ENCODE measurements around the gene MDP1. TPM values are rescaled to one million over a fixed set of nuclear protein-coding genes. Genes with fewer than 3 reads are reported as not detected.

The MDP1 gene
- total RNA-seq, 6 experiments from 2014 or later = 9.8 to 14.4 (median 12.3) TPM

DNA sequence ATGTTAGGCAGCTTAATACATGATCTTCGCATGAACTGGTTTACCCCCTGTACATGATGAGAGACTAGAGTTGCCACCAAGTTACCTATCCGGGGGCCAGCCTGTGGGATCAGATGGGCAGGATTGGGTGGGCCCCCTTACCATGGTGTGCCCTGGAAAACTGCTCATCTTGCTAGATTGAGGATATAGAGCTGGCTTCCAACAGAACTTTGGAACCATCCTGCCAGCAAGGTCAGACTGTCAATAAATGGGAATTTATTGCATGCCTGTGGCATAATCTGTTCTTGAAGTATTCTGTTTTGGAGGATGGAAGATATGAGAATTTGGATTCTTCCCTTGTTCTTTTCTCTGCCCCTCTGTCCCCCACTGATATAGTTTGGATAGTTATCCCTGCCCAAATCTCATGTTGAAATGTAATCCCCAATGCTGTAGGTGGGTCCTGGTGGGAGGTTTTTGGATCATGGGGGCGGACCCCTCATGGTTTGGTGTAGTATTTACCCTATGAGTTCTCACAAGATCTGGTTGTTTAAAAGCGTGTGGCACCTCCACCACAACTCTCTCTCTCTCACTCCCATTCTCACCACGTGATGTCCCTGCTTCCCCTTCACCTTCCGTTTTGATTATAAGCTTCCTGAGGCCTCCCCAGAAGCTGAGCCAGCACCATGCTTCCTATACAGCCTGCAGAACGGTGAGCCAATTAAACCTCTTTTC is 16.9 kb downstream of the MDP1 start:
- no peak for DNase-seq
- H3K27ac Mint-ChIP-seq = peak overlapping the region; percentile 35
- H3K4me1 Mint-ChIP-seq (ENCODE audit: low read depth) = peaks cover 36% of the 10 kb centered on the region
- peaks cover 50% of the 10 kb centered on the region for H3K36me3 Mint-ChIP-seq (ENCODE audit: low read depth)
- H3K9me3 Mint-ChIP-seq = peaks cover 10% of the 10 kb centered on the region
- H3K4me3 Mint-ChIP-seq = no peak overlapping the region; the same call in 1 of the 2 replicates
- H3K27me3 Mint-ChIP-seq (ENCODE audit: insufficient read depth) = no peaks in the 10 kb centered on the region; the same call in none of the 2 replicates
- no peak for TF ChIP-seq CTCF (IDR thresholded peaks at IDR 0.05)

DNA sequence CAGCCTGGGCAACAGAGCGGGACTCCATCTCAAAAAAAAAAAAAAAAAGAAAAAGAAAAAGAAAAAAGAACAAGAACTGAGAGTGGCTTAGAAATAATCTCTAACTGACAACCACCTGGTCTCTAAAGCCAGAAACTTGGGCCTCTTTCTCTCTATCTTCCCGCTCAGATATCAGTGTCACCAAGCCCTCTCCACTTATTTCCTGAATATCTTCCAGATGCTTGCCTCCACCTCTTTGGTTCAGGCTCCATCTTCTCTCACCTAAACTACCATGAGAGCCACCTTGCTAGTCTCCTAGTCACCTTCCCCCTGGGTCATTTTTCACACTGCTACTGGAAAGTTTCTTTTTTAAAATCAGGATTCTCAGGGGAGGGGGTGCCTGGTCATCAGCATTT is 18.8 kb downstream of the MDP1 start:
- peak overlapping the region; percentile 95 for H3K27ac Mint-ChIP-seq

DNA sequence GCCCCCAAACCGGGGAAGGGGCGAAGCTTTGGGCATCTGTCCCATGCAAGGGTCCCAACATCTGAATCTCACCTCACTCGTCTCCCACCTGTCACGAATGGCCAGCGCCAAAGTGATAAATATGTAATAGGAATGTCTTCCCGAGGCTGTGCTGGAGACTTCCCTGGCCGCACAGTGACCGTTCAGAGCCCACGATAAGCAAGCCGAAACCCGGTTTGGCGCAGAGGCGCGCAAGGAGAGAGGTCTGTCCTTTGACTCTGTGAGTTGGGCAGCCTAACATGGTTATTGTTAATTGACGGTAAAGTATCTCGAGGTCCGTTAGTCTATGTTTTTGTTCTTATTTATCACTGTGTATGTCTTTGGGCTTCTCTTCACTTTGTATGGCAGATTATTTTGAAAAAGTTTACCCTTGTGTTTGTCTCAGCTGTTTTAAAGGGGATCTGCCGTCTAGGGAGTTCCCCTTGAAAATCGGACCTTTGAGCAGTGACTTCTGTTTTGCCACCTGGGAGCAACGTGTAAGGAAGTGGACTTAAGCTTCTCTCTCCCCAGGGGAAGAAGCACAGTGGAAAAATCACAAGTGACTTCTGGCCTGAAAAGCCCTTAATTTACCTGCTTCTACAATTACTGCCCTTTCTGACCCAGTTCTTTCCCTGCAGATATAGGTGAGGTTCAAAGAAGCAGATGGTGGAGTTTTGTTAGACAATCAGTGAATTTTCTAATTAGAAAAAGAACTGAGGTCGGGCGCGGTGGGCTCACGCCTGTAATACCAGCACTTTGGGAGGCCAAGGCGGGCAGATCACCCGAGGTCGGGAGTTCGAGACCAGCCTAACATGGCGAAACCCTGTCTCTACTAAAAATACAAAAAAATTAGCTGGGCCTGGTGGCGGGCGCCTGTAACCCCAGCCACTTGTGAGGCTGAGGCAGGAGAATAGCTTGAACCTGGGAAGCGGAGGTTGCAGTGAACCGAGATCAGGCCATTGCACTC is 19.5 kb downstream of the MDP1 start:
- Mint-ChIP-seq H3K36me3 (ENCODE audit: low read depth) (peaks cover 42% of the 10 kb centered on the region), H3K9me3 (peaks cover 2% of the 10 kb centered on the region; the same call in 1 of the 2 replicates), H3K27me3 (ENCODE audit: insufficient read depth) (no peaks in the 10 kb centered on the region; the same call in none of the 2 replicates), H3K4me3 (peak overlapping the region; percentile 96), H3K27ac (peak overlapping the region; percentile 95), H3K4me1 (ENCODE audit: low read depth) (peaks cover 51% of the 10 kb centered on the region)
- DNase-seq = no peak
- no peak for TF ChIP-seq CTCF (IDR thresholded peaks at IDR 0.05)

More for the DNA sequence above, 18.8 kb downstream of the MDP1 start:
- peaks cover 5% of the 10 kb centered on the region; the same call in 1 of the 2 replicates for H3K9me3 Mint-ChIP-seq
- peaks cover 48% of the 10 kb centered on the region for H3K4me1 Mint-ChIP-seq (ENCODE audit: low read depth)
- H3K4me3 Mint-ChIP-seq = peak overlapping the region; percentile 96
- no peak for DNase-seq
- no peaks in the 10 kb centered on the region; the same call in none of the 2 replicates for H3K27me3 Mint-ChIP-seq (ENCODE audit: insufficient read depth)
- peaks cover 45% of the 10 kb centered on the region for H3K36me3 Mint-ChIP-seq (ENCODE audit: low read depth)
- no peak for TF ChIP-seq CTCF (IDR thresholded peaks at IDR 0.05)

DNA sequence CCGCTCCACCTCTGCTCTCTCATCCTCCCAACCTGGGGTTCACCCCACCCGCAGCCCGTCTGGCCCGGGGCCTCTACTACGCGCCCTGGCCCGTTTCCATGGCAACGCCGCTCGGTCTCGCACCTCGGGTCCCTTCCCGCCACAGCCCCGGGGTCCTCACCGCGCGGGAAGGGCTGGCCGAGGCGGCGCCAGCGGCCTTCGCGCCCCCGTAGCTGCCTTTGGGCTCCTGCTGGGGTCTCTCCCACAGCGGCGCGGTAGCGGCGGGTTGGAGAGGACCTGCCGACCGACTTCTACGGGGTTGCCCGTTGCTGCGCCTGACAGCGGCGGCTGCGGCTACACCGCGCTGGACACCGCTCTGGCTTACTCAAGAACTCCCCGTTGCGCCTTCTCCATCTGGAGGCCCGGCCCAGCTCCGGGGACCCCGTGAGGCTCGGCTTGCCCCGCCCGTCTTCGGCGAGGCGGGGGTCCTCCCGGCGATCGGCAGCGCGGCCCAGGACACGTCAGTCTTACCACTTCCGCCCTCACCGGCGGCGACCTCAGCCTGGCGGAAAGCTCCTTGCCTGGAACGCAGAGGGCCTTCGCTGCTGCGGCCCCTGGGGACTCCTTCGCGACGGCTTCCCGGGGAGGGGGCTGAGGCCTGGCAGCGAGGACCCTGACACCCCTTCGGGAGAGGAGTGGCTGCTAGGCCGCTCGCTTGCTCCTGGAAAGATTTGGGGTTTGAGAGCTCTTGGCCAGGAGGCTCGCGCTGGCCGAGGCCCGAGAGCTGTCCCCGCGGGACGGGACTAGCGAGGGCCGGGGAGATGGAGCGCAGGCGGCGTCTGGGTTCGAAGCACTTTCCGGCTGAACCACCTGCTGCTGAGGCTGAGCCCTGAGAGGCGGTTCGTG is 20.4 kb downstream of the MDP1 start, which contains the start of gene TM9SF1:
Gene TM9SF1 (minus strand): TSS at position 256 of the 885 bp plus-strand sequence. CDS start 422 bp downstream, outside the sequence.
- Mint-ChIP-seq H3K4me1 (ENCODE audit: low read depth) (peaks cover 51% of the 10 kb centered on the region), H3K9me3 (no peaks in the 10 kb centered on the region), H3K27me3 (ENCODE audit: insufficient read depth) (no peaks in the 10 kb centered on the region; the same call in none of the 2 replicates), H3K27ac (peak within 1 kb of the TSS; percentile 95), H3K36me3 (ENCODE audit: low read depth) (peaks cover 39% of the 10 kb centered on the region), H3K4me3 (peak within 1 kb of the TSS; percentile 96)
- peak; percentile 69 for DNase-seq
- no peak for TF ChIP-seq CTCF (IDR thresholded peaks at IDR 0.05)

GRCh38 chr14:24194873-24195185 is 21.0 kb downstream of the MDP1 start:
- Mint-ChIP-seq H3K4me3 (peak overlapping the region; percentile 96), H3K9me3 (no peaks in the 10 kb centered on the region), H3K36me3 (ENCODE audit: low read depth) (peaks cover 40% of the 10 kb centered on the region), H3K27me3 (ENCODE audit: insufficient read depth) (no peaks in the 10 kb centered on the region; the same call in none of the 2 replicates), H3K27ac (peak overlapping the region; percentile 95), H3K4me1 (ENCODE audit: low read depth) (peaks cover 54% of the 10 kb centered on the region)
- TF ChIP-seq CTCF (IDR thresholded peaks at IDR 0.05) = no peak
- DNase-seq = no peak
